Activated CD4-positive, CD25-positive, alpha-beta regulatory T cell treated with anti-CD3 and anti-CD28 coated beads, Interleukin-2, amount 50 U/mL, for 72 hours (primary cell): ENCODE results near the gene CXADR.
"Not testable (repeated sequence)": the region's sequence is repeated elsewhere in the genome, so short reads cannot be mapped to it uniquely, and the experiment has no call there.

Experiments used
- DNase-seq: peaks from one replicate; pipeline ENCODE4 v3.0.0; 2021

Gene CXADR

GRCh38 chr21:17512253-17513213 lies at the start of gene CXADR:
Gene CXADR, plus strand, starts transcription at chr21:17513043. Its CDS starts 87 bp downstream, at chr21:17513130.
- peak; percentile 70 for DNase-seq

GRCh38 chr21:17466166-17466565 lies 46.7 kb upstream of the CXADR start:
- DNase-seq = no peak

- no peak for DNase-seq
Measured at GRCh38 chr21:17467392-17467791, 45.5 kb upstream of the CXADR start.

- DNase-seq = no peak
Measured at GRCh38 chr21:17467829-17468228, 45.0 kb upstream of the CXADR start.

GRCh38 chr21:17468698-17469097 lies 44.1 kb upstream of the CXADR start:
- DNase-seq = no peak

GRCh38 chr21:17469727-17470126 lies 43.1 kb upstream of the CXADR start:
- no peak for DNase-seq

GRCh38 chr21:17472182-17472581 lies 40.7 kb upstream of the CXADR start:
- DNase-seq = no peak

- DNase-seq = no peak
Measured at GRCh38 chr21:17472592-17473271, 40.1 kb upstream of the CXADR start.

- DNase-seq = no peak
Measured at GRCh38 chr21:17476006-17476405, 36.8 kb upstream of the CXADR start.

GRCh38 chr21:17478156-17478555 lies 34.7 kb upstream of the CXADR start:
- not testable (repeated sequence) for DNase-seq

- DNase-seq = no peak
Measured at GRCh38 chr21:17479606-17480005, 33.2 kb upstream of the CXADR start.

GRCh38 chr21:17482928-17483327 lies 29.9 kb upstream of the CXADR start:
- no peak for DNase-seq

- DNase-seq = no peak
Measured at GRCh38 chr21:17488620-17489019, 24.2 kb upstream of the CXADR start.

GRCh38 chr21:17489565-17489964 lies 23.3 kb upstream of the CXADR start:
- not testable (repeated sequence) for DNase-seq

GRCh38 chr21:17491716-17492414 lies 21.0 kb upstream of the CXADR start:
- DNase-seq = no peak

GRCh38 chr21:17492415-17493168 lies 20.3 kb upstream of the CXADR start:
- DNase-seq = no peak

- DNase-seq = no peak
Measured at GRCh38 chr21:17494051-17494450, 18.8 kb upstream of the CXADR start.

- DNase-seq = no peak
Measured at GRCh38 chr21:17495680-17496079, 17.2 kb upstream of the CXADR start.

- no peak for DNase-seq
Measured at GRCh38 chr21:17497316-17497715, 15.5 kb upstream of the CXADR start.

- DNase-seq = no peak
Measured at GRCh38 chr21:17498586-17498985, 14.3 kb upstream of the CXADR start.

GRCh38 chr21:17501107-17502006 lies 11.5 kb upstream of the CXADR start:
- DNase-seq = no peak

GRCh38 chr21:17502985-17503384 lies 9.9 kb upstream of the CXADR start:
- DNase-seq = not testable (repeated sequence)
